ENCODE results near the gene NFATC2.
A peak's percentile ranks its signal among the peaks of the same experiment; 100 is the strongest.
"Not testable (repeated sequence)": the region's sequence is repeated elsewhere in the genome, so short reads cannot be mapped to it uniquely, and the experiment has no call there.

The NFATC2 gene

GRCh38 chr20:51494241-51495110 lies 48.0 kb downstream of the NFATC2 start:
- no peak for DNase-seq (ENCODE audit: low spot score)

- no peak for DNase-seq (ENCODE audit: low spot score)
Measured at GRCh38 chr20:51493346-51493791, 49.1 kb downstream of the NFATC2 start.

- DNase-seq (ENCODE audit: low spot score): no peak
Measured at GRCh38 chr20:51492167-51493092, 50.1 kb downstream of the NFATC2 start.

GRCh38 chr20:51491393-51491792 lies 51.1 kb downstream of the NFATC2 start:
- DNase-seq (ENCODE audit: low spot score): no peak

GRCh38 chr20:51490635-51491034 lies 51.9 kb downstream of the NFATC2 start:
- no peak for DNase-seq (ENCODE audit: low spot score)

- no peak for DNase-seq (ENCODE audit: low spot score)
Measured at GRCh38 chr20:51489611-51490010, 52.9 kb downstream of the NFATC2 start.

- DNase-seq (ENCODE audit: low spot score): no peak
Measured at GRCh38 chr20:51488331-51488730, 54.2 kb downstream of the NFATC2 start.

GRCh38 chr20:51487565-51488268 lies 54.8 kb downstream of the NFATC2 start:
- DNase-seq (ENCODE audit: low spot score): peak; percentile 93

GRCh38 chr20:51487076-51487475 lies 55.4 kb downstream of the NFATC2 start:
- no peak for DNase-seq (ENCODE audit: low spot score)

- no peak for DNase-seq (ENCODE audit: low spot score)
Measured at GRCh38 chr20:51486197-51487005, 56.1 kb downstream of the NFATC2 start.

- DNase-seq (ENCODE audit: low spot score): no peak
Measured at GRCh38 chr20:51484831-51485230, 57.7 kb downstream of the NFATC2 start.

GRCh38 chr20:51484141-51484815 lies 58.2 kb downstream of the NFATC2 start:
- DNase-seq (ENCODE audit: low spot score): no peak

- no peak for DNase-seq (ENCODE audit: low spot score)
Measured at GRCh38 chr20:51482836-51483473, 59.6 kb downstream of the NFATC2 start.

GRCh38 chr20:51481341-51481914 lies 61.1 kb downstream of the NFATC2 start:
- DNase-seq (ENCODE audit: low spot score): no peak

- DNase-seq (ENCODE audit: low spot score): no peak
Measured at GRCh38 chr20:51480507-51481270, 61.8 kb downstream of the NFATC2 start.

- DNase-seq (ENCODE audit: low spot score): not testable (repeated sequence)
Measured at GRCh38 chr20:51476106-51476505, 66.4 kb downstream of the NFATC2 start.

- DNase-seq (ENCODE audit: low spot score): no peak
Measured at GRCh38 chr20:51473771-51474170, 68.7 kb downstream of the NFATC2 start.

- DNase-seq (ENCODE audit: low spot score): no peak
Measured at GRCh38 chr20:51473256-51473655, 69.3 kb downstream of the NFATC2 start.

GRCh38 chr20:51470907-51471411 lies 71.6 kb downstream of the NFATC2 start:
- DNase-seq (ENCODE audit: low spot score): no peak
